GM13976 (cell line): ENCODE results near the gene DERA.
"Not testable (repeated sequence)": the region's sequence is repeated elsewhere in the genome, so short reads cannot be mapped to it uniquely, and the experiment has no call there.

Experiments
- DNase-seq: peaks from one replicate; pipeline ENCODE4 v3.0.0; 2012; ENCODE audit warnings: low spot score
- in situ Hi-C: fragments of 300-500 bp; cut with MboI; formaldehyde crosslinking; loops from one replicate; pipeline ENCODE4 v1.12.0; 2022; ENCODE audit warnings: low sequenced_read_pairs, mixed read lengths, inconsistent platforms; ENCODE audit not compliant: unreplicated experiment
- TF ChIP-seq, protein P1 (sequence below): IDR thresholded peaks from 2 replicates; pipeline ENCODE4 v1.5.1; 2012; ENCODE audit warnings: borderline replicate concordance, mild to moderate bottlenecking; ENCODE audit not compliant: insufficient read depth; ENCODE audit errors: extremely low read depth, missing control alignments, control extremely low read depth

Gene DERA

DNA sequence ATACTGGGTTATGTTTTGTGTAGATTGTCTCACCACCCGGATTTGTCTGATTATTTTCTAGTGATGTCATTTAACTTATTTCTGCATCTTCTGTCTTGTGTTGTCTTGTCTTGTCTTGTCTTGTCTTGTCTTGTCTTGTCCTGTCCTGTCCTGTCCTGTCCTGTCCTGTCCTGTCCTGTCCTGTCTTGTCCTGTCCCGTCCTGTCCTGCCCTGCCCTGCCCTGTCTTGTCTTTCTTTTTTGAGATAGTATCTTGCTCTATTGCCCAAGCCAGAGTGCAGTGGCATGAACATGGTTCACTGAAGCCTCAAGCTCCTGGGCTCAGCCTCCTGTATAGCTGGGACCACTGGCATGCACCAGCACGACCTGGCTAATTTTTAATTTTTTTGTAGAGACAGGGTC lies 25.6 kb downstream of the DERA start:
- no peak for DNase-seq
- in situ Hi-C loops, result no loop called here

DNA sequence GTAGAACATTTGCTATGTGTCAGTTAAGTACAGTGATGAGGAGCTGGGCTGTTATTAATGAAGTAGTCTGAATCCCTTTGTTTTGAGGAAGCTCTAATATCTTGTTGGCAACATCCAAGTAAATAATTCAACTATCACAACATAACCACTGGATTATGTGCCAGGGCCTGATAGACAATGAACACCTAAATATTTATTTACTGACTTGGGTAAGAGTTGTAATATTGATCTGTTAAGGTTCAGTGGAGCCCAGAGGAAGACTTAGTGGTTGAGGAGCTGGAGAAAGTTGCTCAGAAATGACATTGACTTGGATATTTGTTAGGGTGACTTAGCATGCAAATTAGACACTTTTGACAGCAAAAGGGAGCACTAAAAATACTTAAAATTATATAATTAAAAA lies 26.8 kb downstream of the DERA start:
- in situ Hi-C loops, result no loop called here
- TF ChIP-seq, protein P1, sequence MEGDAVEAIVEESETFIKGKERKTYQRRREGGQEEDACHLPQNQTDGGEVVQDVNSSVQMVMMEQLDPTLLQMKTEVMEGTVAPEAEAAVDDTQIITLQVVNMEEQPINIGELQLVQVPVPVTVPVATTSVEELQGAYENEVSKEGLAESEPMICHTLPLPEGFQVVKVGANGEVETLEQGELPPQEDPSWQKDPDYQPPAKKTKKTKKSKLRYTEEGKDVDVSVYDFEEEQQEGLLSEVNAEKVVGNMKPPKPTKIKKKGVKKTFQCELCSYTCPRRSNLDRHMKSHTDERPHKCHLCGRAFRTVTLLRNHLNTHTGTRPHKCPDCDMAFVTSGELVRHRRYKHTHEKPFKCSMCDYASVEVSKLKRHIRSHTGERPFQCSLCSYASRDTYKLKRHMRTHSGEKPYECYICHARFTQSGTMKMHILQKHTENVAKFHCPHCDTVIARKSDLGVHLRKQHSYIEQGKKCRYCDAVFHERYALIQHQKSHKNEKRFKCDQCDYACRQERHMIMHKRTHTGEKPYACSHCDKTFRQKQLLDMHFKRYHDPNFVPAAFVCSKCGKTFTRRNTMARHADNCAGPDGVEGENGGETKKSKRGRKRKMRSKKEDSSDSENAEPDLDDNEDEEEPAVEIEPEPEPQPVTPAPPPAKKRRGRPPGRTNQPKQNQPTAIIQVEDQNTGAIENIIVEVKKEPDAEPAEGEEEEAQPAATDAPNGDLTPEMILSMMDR, result no peak
- no peak for DNase-seq

More for the DNA sequence above, 25.6 kb downstream of the DERA start:
- TF ChIP-seq, protein P1, result no peak

DNA sequence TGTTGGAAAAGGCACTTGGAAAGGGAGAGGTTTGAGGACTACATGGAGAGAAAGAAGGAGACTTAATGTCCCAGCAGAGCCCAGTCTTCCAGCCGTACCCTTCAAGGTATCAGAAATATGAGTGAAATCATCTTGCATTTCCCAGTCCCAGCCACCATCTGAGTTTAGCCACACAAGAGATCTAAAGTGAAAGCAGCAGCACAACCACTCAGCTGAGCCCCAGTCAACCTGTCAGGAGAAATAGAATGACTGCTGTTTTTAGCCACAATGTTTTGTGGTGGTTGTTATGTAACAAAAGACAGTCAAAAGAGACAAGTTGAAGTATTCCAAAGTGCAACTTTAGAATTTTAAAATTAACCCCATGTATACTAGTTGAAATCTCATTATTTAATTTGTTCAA lies 28.0 kb downstream of the DERA start:
- TF ChIP-seq, protein P1, result no peak
- DNase-seq, result no peak
- in situ Hi-C loops, result no loop called here

DNA sequence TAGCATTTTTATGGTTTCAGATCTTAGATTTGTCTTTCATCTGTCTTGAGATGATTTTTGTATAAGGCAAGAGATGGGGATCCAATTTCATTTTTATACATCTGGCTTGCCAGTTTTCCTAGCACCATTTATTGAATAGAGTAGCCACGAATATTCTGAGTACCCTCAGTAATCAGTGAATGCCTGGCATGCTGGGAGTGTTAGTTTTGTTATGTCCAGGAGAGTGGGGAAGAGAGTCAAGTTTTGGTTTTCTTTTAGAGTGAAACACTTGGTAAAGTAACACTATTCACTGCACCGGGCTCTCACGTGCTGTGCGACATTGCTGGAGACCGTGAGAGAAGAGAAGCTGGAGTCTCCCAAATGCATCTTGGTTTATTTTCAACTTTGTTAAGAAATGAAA lies 31.3 kb downstream of the DERA start:
- in situ Hi-C loops, result no loop called here
- TF ChIP-seq, protein P1, result no peak
- no peak for DNase-seq

DNA sequence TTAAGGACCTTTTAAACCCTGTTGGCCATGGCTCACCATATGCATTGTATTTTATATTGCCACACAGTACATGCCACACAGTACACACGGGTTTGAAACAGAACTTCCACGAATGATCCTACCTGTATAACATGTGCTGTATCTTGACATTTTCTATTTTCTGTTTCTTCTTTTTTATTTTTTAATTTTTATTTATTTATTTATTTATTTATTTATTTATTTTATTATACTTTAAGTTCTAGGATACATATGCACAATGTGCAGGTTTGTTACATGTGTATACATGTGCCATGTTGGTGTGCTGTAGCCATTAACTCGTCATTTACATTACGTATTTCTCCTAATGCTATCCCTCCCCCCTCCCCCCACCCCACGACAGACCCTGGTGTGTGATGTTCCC lies 32.4 kb downstream of the DERA start:
- in situ Hi-C loops, DNase-seq: not testable (repeated sequence)

DNA sequence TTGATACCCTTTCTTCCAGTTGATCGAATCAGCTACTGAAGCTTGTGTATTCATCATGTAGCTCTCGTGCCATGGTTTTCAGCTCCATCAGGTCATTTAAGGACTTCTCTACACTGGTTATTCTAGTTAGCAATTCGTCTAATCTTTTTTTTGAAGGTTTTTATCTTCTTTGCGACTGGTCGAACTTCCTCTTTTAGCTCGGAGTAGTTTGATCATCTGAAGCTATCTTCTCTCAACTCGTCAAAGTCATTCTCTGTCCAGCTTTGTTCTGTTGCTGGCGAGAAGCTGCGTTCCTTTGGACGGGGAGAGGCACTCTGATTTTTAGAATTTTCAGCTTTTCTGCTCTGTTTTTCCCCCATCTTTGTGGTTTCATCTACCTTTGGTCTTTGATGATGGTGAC lies 37.3 kb downstream of the DERA start:
- DNase-seq, in situ Hi-C loops: not testable (repeated sequence)

DNA sequence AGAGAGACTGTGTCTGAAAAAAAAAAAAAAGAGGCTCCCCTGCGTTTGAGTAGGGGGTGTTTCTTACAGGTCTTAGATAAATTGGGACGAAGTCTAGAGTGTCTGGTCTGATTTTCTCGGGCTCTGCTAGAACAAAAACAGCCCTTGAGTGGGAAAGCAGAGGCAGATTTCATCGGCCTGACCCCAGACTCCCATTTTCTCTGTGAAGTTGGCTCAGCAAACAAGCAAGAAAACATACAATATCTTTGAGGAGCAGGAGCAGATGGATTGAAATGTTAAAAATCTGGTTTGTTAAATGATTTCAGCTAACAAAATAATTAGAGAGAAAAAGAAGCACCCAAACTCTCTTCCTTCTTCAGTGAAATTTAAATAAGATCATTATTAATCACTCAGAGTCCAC lies 44.1 kb downstream of the DERA start:
- TF ChIP-seq, protein P1, result no peak
- DNase-seq, result no peak
- in situ Hi-C loops, result no loop called here

DNA sequence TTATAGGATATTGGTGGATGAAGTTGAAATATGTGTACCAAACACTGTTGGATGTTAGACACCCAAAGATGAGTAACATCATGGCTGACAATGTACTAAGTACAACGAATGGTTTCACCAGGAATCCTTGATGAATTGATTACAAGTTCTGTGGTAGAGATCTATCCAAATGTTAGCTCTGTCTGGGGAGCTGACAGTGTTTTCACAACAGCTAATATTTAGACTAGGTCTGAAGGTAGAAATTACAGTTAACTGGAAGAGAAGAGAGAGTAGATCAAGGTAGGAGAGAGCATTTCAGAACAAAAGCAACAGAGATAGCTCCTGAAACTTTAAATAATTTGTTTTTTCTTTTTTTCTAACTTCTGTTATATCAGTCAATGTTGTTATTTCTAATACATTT lies 44.9 kb downstream of the DERA start:
- in situ Hi-C loops, result no loop called here
- no peak for DNase-seq
- TF ChIP-seq, protein P1, result no peak
